ENCODE results near the gene CTNNA2. TPM values are rescaled to one million over a fixed set of nuclear protein-coding genes. Genes with fewer than 3 reads are reported as not detected.

The CTNNA2 gene
- total and polyA plus RNA-seq, 2 of the 8 experiments (the other 6 are each of a cell fraction or from before 2014, with no cell fraction given), result 3.9 to 9.0 TPM

- TF ChIP-seq SUZ12 (IDR thresholded peaks at IDR 0.05; ENCODE audit: low read length) (no peak), MAX (IDR thresholded peaks at IDR 0.05) (no peak), EGR1 (IDR thresholded peaks at IDR 0.05; ENCODE audit: borderline replicate concordance, low read depth, low read length) (no peak)
These were observed 628.3 kb downstream of the CTNNA2 start (continued) for GRCh38 chr2:80141007-80141726.

All from H1 (cell line).